B cell (primary cell): ENCODE data around the gene CYTH3.

ENCODE experiments used
- CTCF ChIP-seq: fragments of 200-600 bp; IDR thresholded peaks from one replicate; pipeline ENCODE4 v1.8.0; 2022; ENCODE audit warnings: antibody characterized with exemption, mild to moderate bottlenecking
- EZH2 ChIP-seq: IDR thresholded peaks from 2 replicates; pipeline ENCODE4 v1.6.1; 2012; ENCODE audit warnings: borderline replicate concordance, low read depth, mild to moderate bottlenecking, moderate library complexity, low read length; ENCODE audit not compliant: insufficient read depth, poor library complexity, severe bottlenecking

DNA sequence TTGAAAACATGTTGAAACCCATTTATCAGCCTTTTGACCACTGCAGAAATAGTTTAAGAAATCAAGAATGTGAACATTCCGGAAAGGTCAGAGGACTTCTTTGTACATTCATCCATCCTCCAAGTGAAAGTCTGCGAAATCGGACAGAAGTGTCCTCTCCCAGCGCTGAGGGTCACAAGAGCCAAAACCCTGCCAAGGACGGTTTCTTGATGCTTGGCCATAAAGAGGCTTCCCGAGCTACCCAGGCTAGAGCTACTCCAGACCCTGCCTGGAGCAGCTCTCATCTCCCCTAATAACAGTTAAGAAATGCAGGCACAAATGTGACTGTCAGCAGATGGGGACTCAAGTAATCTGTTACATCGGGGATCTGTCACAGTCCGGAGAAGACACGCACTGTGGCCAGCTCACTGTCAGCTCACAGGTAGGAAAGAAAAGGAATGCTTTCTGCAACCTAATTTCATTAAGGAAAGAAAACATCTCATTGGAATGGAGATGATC is 4.5 kb upstream of the CYTH3 start:
- no peak for TF ChIP-seq EZH2
- TF ChIP-seq CTCF: no peak
